Ectodermal cell (in vitro differentiated cells): ENCODE results near the gene PNMA6F.

Experiments
- H3K27ac ChIP-seq: 2 replicates; pipeline ENCODE4 v1.7.0; 2013; ENCODE audit warnings: mild to moderate bottlenecking, low read depth, low read length; ENCODE audit not compliant: insufficient read depth, poor library complexity, severe bottlenecking
- H3K27me3 ChIP-seq: 2 replicates; pipeline ENCODE4 v1.7.0; 2013; ENCODE audit warnings: mild to moderate bottlenecking, low read length; ENCODE audit not compliant: insufficient read depth, control insufficient read depth, poor library complexity, severe bottlenecking
- H3K36me3 ChIP-seq: one replicate; pipeline ENCODE4 v1.7.0; 2013; ENCODE audit warnings: low read length; ENCODE audit not compliant: control insufficient read depth, insufficient read depth
- H3K4me1 ChIP-seq: one replicate; pipeline ENCODE4 v1.7.0; 2013; ENCODE audit warnings: low read length; ENCODE audit not compliant: control insufficient read depth, insufficient read depth
- H3K4me3 ChIP-seq: 2 replicates; pipeline ENCODE4 v1.7.0; 2013; ENCODE audit warnings: low read depth, low read length, control low read depth; ENCODE audit not compliant: insufficient read depth
- H3K9me3 ChIP-seq: 2 replicates; pipeline ENCODE4 v1.7.0; 2013; ENCODE audit warnings: mild to moderate bottlenecking, low read length, moderate library complexity; ENCODE audit not compliant: control insufficient read depth
- WGBS, 2 experiments: methylation state at CpG; one replicate each; pipeline ENCODE4 v1.1.7; 2013; ENCODE audit warnings: missing lambda C conversion rate in 2 of 2; 5-methylcytosine and 5-hydroxymethylcytosine counted together

PNMA6F gene

GRCh38 chrX:153317996-153318722, 3.4 kb downstream of the PNMA6F start:
- no peaks in the 10 kb centered on the region for H3K4me1 ChIP-seq
- no peaks in the 10 kb centered on the region for H3K9me3 ChIP-seq
- no peak overlapping the region for H3K27ac ChIP-seq
- no peak overlapping the region for H3K4me3 ChIP-seq
- H3K36me3 ChIP-seq = no peaks in the 10 kb centered on the region
- 91 to 95% methylated on average over 20 of the region's 20 CpGs for WGBS, 2 experiments
- H3K27me3 ChIP-seq = peaks cover 4% of the 10 kb centered on the region

- H3K36me3 ChIP-seq = no peaks in the 10 kb centered on the region
- H3K9me3 ChIP-seq = no peaks in the 10 kb centered on the region
- H3K4me1 ChIP-seq = no peaks in the 10 kb centered on the region
- no peak overlapping the region for H3K4me3 ChIP-seq
- H3K27me3 ChIP-seq = peaks cover 4% of the 10 kb centered on the region
- WGBS, 2 experiments = 92 to 94% methylated on average over 8 of the region's 8 CpGs
- H3K27ac ChIP-seq = no peak overlapping the region
Observed at GRCh38 chrX:153317306-153317705, 4.3 kb downstream of the PNMA6F start.

- Histone ChIP-seq H3K36me3 (no peaks in the 10 kb centered on the region), H3K27me3 (no peaks in the 10 kb centered on the region), H3K4me1 (no peaks in the 10 kb centered on the region), H3K9me3 (no peaks in the 10 kb centered on the region), H3K4me3 (no peak overlapping the region), H3K27ac (no peak overlapping the region)
- WGBS, 2 experiments = 89% methylated on average over 1 of the region's 1 CpG
Observed at GRCh38 chrX:153312842-153313241, 8.7 kb downstream of the PNMA6F start.

GRCh38 chrX:153312041-153312440, 9.5 kb downstream of the PNMA6F start:
- H3K9me3 ChIP-seq = no peaks in the 10 kb centered on the region
- H3K27me3 ChIP-seq = no peaks in the 10 kb centered on the region
- no peaks in the 10 kb centered on the region for H3K36me3 ChIP-seq
- no peaks in the 10 kb centered on the region for H3K4me1 ChIP-seq
- no peak overlapping the region for H3K4me3 ChIP-seq
- WGBS, 2 experiments = 83 to 91% methylated on average over 5 of the region's 5 CpGs
- H3K27ac ChIP-seq = no peak overlapping the region

DNA sequence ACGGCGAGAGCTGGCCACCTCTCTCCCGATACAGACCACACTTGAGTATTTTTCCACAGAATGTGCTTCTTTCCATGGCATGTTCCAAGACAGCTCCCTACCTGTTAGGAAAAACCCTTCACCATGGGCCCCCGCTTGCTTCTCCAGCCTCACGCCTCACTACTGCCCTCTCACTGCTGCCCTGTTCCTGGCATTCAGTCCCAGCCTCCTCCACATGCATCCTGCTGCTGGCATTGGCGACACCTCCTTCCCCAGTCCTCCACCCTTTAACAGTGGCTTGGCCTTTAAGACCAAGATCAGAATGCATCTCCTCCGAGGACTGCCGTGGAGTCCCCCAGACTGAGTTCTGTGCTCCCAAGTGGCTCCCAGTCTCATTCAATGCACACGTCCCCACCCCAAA, 10.7 kb downstream of the PNMA6F start:
- no peaks in the 10 kb centered on the region for H3K9me3 ChIP-seq
- H3K36me3 ChIP-seq = no peaks in the 10 kb centered on the region
- no peak overlapping the region for H3K27ac ChIP-seq
- 85 to 91% methylated on average over 9 of the region's 9 CpGs for WGBS, 2 experiments
- no peaks in the 10 kb centered on the region for H3K4me1 ChIP-seq
- no peaks in the 10 kb centered on the region for H3K27me3 ChIP-seq
- no peak overlapping the region for H3K4me3 ChIP-seq

DNA sequence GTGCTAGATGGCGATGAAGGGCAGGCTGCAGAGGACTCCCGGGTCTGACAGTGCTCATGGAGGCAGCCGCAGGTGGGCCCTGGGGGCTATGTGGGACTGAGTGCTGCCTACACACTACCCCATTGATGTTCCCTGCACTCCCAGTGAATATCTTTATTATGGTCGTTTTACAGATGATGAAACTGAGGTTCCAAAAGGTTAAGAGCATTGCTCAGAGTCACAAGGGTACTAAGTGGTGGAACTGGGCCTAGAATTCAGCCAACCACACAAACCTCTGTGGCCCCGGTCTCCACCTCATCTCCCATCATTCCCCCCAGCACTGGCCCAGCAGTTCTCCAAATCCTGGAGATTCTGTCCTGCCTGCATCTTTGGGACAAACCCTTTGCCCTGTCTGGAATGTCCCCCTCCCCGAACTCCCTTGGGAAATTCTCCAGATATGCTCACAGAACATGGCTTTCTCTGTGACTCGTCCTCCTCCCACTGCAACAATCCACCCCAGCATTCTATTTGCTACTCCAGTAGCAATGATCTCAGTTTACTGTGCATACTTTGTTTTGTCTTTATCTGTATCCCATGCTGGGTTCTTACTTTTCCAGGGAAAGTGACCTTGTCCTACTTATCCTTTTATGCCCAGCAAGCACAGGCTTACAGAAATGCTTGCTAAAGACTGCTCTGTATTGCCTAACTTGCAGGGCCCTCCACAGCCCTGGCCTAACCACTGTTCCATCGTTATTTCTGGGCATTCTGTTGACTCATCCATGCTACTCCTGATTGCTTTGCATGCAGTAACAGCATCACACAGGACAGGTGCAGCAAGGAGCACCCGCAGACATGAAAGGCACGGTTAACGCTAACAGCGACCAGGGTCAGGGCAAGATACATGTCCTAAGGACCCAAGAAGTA, 14.0 kb downstream of the PNMA6F start:
- H3K4me1 ChIP-seq = no peaks in the 10 kb centered on the region
- no peak overlapping the region for H3K4me3 ChIP-seq
- 89% methylated on average over 9 to 12 of the region's 12 CpGs for WGBS, 2 experiments
- H3K27me3 ChIP-seq = no peaks in the 10 kb centered on the region
- H3K36me3 ChIP-seq = no peaks in the 10 kb centered on the region
- no peak overlapping the region for H3K27ac ChIP-seq
- no peaks in the 10 kb centered on the region for H3K9me3 ChIP-seq

GRCh38 chrX:153306527-153307115, 14.9 kb downstream of the PNMA6F start:
- WGBS, 2 experiments = 89 to 92% methylated on average over 17 of the region's 17 CpGs
- Histone ChIP-seq H3K4me1 (no peaks in the 10 kb centered on the region), H3K36me3 (no peaks in the 10 kb centered on the region), H3K27ac (no peak overlapping the region), H3K9me3 (no peaks in the 10 kb centered on the region), H3K4me3 (no peak overlapping the region), H3K27me3 (no peaks in the 10 kb centered on the region)

DNA sequence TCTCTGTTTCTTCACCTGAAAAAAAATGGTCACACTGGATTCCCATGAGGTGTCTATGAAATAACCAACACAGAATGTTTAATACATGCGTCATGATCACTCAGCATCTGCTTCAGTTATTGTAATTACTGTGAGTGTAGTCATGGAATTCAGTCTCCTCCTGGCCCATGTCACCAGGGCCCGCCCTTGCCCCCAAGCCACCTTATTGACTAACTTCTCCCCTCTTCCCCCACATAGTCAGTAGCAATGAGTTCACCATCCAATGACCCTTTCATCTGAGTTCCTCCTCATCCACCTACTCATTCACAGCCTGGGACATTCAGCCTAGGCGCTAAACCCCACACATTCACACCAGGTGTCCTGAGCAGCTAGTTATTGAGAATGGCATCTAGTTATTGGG, 15.6 kb downstream of the PNMA6F start:
- H3K9me3 ChIP-seq = no peaks in the 10 kb centered on the region
- H3K4me3 ChIP-seq = no peak overlapping the region
- H3K27ac ChIP-seq = no peak overlapping the region
- 84 to 96% methylated on average over 2 to 3 of the region's 3 CpGs for WGBS, 2 experiments
- no peaks in the 10 kb centered on the region for H3K4me1 ChIP-seq
- H3K36me3 ChIP-seq = no peaks in the 10 kb centered on the region
- no peaks in the 10 kb centered on the region for H3K27me3 ChIP-seq

- H3K9me3 ChIP-seq = no peaks in the 10 kb centered on the region
- H3K27me3 ChIP-seq = no peaks in the 10 kb centered on the region
- H3K4me3 ChIP-seq = no peak overlapping the region
- no peak overlapping the region for H3K27ac ChIP-seq
- H3K4me1 ChIP-seq = no peaks in the 10 kb centered on the region
- H3K36me3 ChIP-seq = no peaks in the 10 kb centered on the region
- WGBS, 2 experiments = 92 to 95% methylated on average over 9 of the region's 9 CpGs
Observed at GRCh38 chrX:153304988-153305736, 16.4 kb downstream of the PNMA6F start.
